ENCODE data around the gene YIF1A. TPM values are rescaled to one million over a fixed set of nuclear protein-coding genes. Genes with fewer than 3 reads are reported as not detected.

Gene YIF1A
- total and polyA plus RNA-seq, 2 donors (not counting 3 experiments of a cell fraction or from before 2014, with no cell fraction given): 104 to 271 TPM

- Histone ChIP-seq H3K9me3 (replicated peaks; ENCODE audit: control insufficient read depth, insufficient read depth, low read length) (no peaks in the 10 kb centered on the region), H4K20me1 (replicated peaks; ENCODE audit: control insufficient read depth, extremely low read depth, insufficient read depth, low read length) (no peaks in the 10 kb centered on the region), H3K9me1 (replicated peaks; ENCODE audit: control insufficient read depth, extremely low read depth, insufficient read depth, low read length) (no peaks in the 10 kb centered on the region), H3K4me1 (ENCODE audit: control insufficient read depth, extremely low read depth, insufficient read depth, low read length) (peaks cover 7% of the 10 kb centered on the region), H3K9ac (replicated peaks; ENCODE audit: extremely low read depth, insufficient read depth, low read length) (no peak overlapping the region), H3K36me3 (ENCODE audit: control insufficient read depth in 2 of 2, extremely low read depth in 1 of 2, insufficient read depth in 2 of 2, low read length in 2 of 2) (no peaks in the 10 kb centered on the region), H2AFZ (ENCODE audit: low read depth, low read length) (no peak overlapping the region), H3K4me3 (replicated peaks in 1 of 3; ENCODE audit: insufficient read depth in 1 of 3, low read depth in 1 of 3, low read length in 3 of 3) (no peak overlapping the region), H3K4me2 (ENCODE audit: insufficient read depth, low read length) (no peak overlapping the region), H3K27me3 (ENCODE audit: control insufficient read depth in 2 of 2, insufficient read depth in 2 of 2, low read length in 2 of 2) (no peaks in the 10 kb centered on the region), H3K79me2 (ENCODE audit: control insufficient read depth, insufficient read depth, low read length) (no peaks in the 10 kb centered on the region), H3K27ac (ENCODE audit: insufficient read depth, low read depth, low read length) (no peak overlapping the region)
- BruUV-seq (replicated peaks): no TSS peak
- intact Hi-C loops (cut with micrococcal nuclease) (loop anchor here (1.0 kb wide), 2 partner anchors 8 to 16 kb away; partner anchors contain the start of gene RIN1), dilution Hi-C loops (cut with MboI; ENCODE audit: extremely low pct_ligation_motif_present, low sequenced_read_pairs) (no loop called here)
- no peak for TF ChIP-seq MAX (IDR thresholded peaks at IDR 0.05; ENCODE audit: insufficient read depth, insufficient read length)
- no peak for TF ChIP-seq MYC (IDR thresholded peaks at IDR 0.05; ENCODE audit: low read depth, low read length)
- TF ChIP-seq FOS (IDR thresholded peaks at IDR 0.05; ENCODE audit: borderline replicate concordance, insufficient read depth, low read length): no peak
- TF ChIP-seq JUN (IDR thresholded peaks at IDR 0.05; ENCODE audit: borderline replicate concordance, insufficient read depth, insufficient read length, low read depth): no peak
- TF ChIP-seq CTCF (IDR thresholded peaks at IDR 0.05; ENCODE audit: extremely low read depth in 1 of 2, insufficient read depth in 1 of 2, low read depth in 1 of 2, low read length in 2 of 2): no peak
- no peak for TF ChIP-seq EZH2 (IDR thresholded peaks at IDR 0.05; ENCODE audit: borderline replicate concordance, low read depth, low read length, severe bottlenecking)
- no peak for TF ChIP-seq POLR2AphosphoS5 (IDR thresholded peaks at IDR 0.05; ENCODE audit: insufficient read depth, low read depth, low read length)
- no peak for TF ChIP-seq POLR2A (IDR thresholded peaks at IDR 0.05; ENCODE audit: low read depth, low read length)
- TF ChIP-seq GATA2 (IDR thresholded peaks at IDR 0.05; ENCODE audit: insufficient read depth, insufficient read length, low read depth, low read length): no peak
- FAIRE-seq: no peak
- no peak for DNase-seq (ENCODE audit: low read depth, low spot score)
- ChIA-PET POLR2A (no interaction called here), CTCF (no interaction called here)
These were observed 39.0 kb upstream of the YIF1A start for GRCh38 chr11:66328031-66328301.
